WTC11 (cell line): ENCODE results near the gene TNFRSF1B.

Experiments used
- CREB1 ChIP-seq: sonication (generic); formaldehyde crosslinking; IDR thresholded peaks from 2 replicates; pipeline ENCODE4 v1.8.0; 2023; ENCODE audit warnings: mild to moderate bottlenecking, missing genetic modification reagents
- ESRRA ChIP-seq: sonication (generic); formaldehyde crosslinking; IDR thresholded peaks from 2 replicates; pipeline ENCODE4 v1.8.1; 2022; ENCODE audit warnings: mild to moderate bottlenecking, missing genetic modification reagents, borderline replicate concordance
- FOXJ3 ChIP-seq: sonication (generic); formaldehyde crosslinking; IDR thresholded peaks from 2 replicates; pipeline ENCODE4 v1.9.0; 2021; ENCODE audit warnings: missing genetic modification reagents, mild to moderate bottlenecking, borderline replicate concordance
- MXD4 ChIP-seq: fragments of 250-450 bp; sonication (Bioruptor Pico); IDR thresholded peaks from 2 replicates; pipeline ENCODE4 v1.8.0; 2021; ENCODE audit warnings: mild to moderate bottlenecking, moderate library complexity, borderline replicate concordance
- NFE2L1 ChIP-seq: sonication (generic); formaldehyde crosslinking; IDR thresholded peaks from 2 replicates; pipeline ENCODE4 v1.8.1; 2023; ENCODE audit warnings: missing genetic modification reagents
- SMAD4 ChIP-seq: sonication (generic); formaldehyde crosslinking; IDR thresholded peaks from 2 replicates; pipeline ENCODE4 v1.8.0; 2022; ENCODE audit warnings: mild to moderate bottlenecking, missing genetic modification reagents
- TCF7 ChIP-seq: sonication (generic); formaldehyde crosslinking; IDR thresholded peaks from 2 replicates; pipeline ENCODE4 v1.8.0; 2022; ENCODE audit warnings: mild to moderate bottlenecking, low read depth, missing genetic modification reagents, moderate library complexity
- ZNF416 ChIP-seq: fragments of 250-450 bp; sonication (Bioruptor Pico); IDR thresholded peaks from 2 replicates; pipeline ENCODE4 v1.9.0; 2021; ENCODE audit warnings: mild to moderate bottlenecking, inconsistent platforms
- TF ChIP-seq, protein P1 (sequence below): sonication (generic); formaldehyde crosslinking; IDR thresholded peaks from 2 replicates; pipeline ENCODE4 v1.8.0; 2022; ENCODE audit warnings: mild to moderate bottlenecking, missing genetic modification reagents

GRCh38 chr1:12220890-12221289 lies 54.1 kb downstream of the TNFRSF1B start:
- no peak for TF ChIP-seq CREB1
- no peak for TF ChIP-seq NFE2L1
- no peak for TF ChIP-seq TCF7 (CRISPR knock-in tag)
- TF ChIP-seq, protein P1, sequence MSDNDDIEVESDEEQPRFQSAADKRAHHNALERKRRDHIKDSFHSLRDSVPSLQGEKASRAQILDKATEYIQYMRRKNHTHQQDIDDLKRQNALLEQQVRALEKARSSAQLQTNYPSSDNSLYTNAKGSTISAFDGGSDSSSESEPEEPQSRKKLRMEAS (CRISPR knock-in tag), result no peak
- no peak for TF ChIP-seq MXD4 (CRISPR knock-in tag)
- no peak for TF ChIP-seq ESRRA (CRISPR knock-in tag)
- no peak for TF ChIP-seq SMAD4 (CRISPR knock-in tag)
- no peak for TF ChIP-seq FOXJ3 (CRISPR knock-in tag)
- TF ChIP-seq ZNF416 (CRISPR knock-in tag), result no peak
